ENCODE results near the gene IFITM10.
A peak's percentile ranks its signal among the peaks of the same experiment; 100 is the strongest.

The IFITM10 gene

GRCh38 chr11:1779034-1779805, 28.8 kb upstream of the IFITM10 start:
- no peak for DNase-seq (ENCODE audit: low read depth)
- no peak for TF ChIP-seq POLR2A (IDR thresholded peaks at IDR 0.05; ENCODE audit: extremely low read depth, insufficient read length)
- TF ChIP-seq MAX (IDR thresholded peaks at IDR 0.05; ENCODE audit: low read depth, low read length): no peak
- no peak for TF ChIP-seq CTCF (IDR thresholded peaks at IDR 0.05; ENCODE audit: low read depth, low read length)
- no peak for TF ChIP-seq MYC (IDR thresholded peaks at IDR 0.05; ENCODE audit: low read depth, low read length)
- no peak overlapping the region for H3K4me3 ChIP-seq (ENCODE audit: low read depth, low read length)

GRCh38 chr11:1778141-1778911, 27.9 kb upstream of the IFITM10 start:
- no peak overlapping the region for H3K4me3 ChIP-seq (ENCODE audit: low read depth, low read length)

GRCh38 chr11:1777737-1778136, 27.3 kb upstream of the IFITM10 start:
- peak; percentile 83 for DNase-seq (ENCODE audit: low read depth)
- no peak overlapping the region for H3K4me3 ChIP-seq (ENCODE audit: low read depth, low read length)
- TF ChIP-seq CTCF (IDR thresholded peaks at IDR 0.05; ENCODE audit: low read depth, low read length): no peak
- TF ChIP-seq POLR2A (IDR thresholded peaks at IDR 0.05; ENCODE audit: extremely low read depth, insufficient read length): no peak
- TF ChIP-seq MYC (IDR thresholded peaks at IDR 0.05; ENCODE audit: low read depth, low read length): no peak; the same call in 1 of the 2 replicates
- TF ChIP-seq MAX (IDR thresholded peaks at IDR 0.05; ENCODE audit: low read depth, low read length): no peak

More at GRCh38 chr11:1778141-1778911, 27.9 kb upstream of the IFITM10 start:
- no peak for TF ChIP-seq CTCF (IDR thresholded peaks at IDR 0.05; ENCODE audit: low read depth, low read length)
- TF ChIP-seq MAX (IDR thresholded peaks at IDR 0.05; ENCODE audit: low read depth, low read length): no peak; the same call in 1 of the 2 replicates
- no peak for TF ChIP-seq POLR2A (IDR thresholded peaks at IDR 0.05; ENCODE audit: extremely low read depth, insufficient read length)
- TF ChIP-seq MYC (IDR thresholded peaks at IDR 0.05; ENCODE audit: low read depth, low read length): no peak
- DNase-seq (ENCODE audit: low read depth): peak; percentile 58

GRCh38 chr11:1776944-1777715, 26.7 kb upstream of the IFITM10 start:
- TF ChIP-seq MAX (IDR thresholded peaks at IDR 0.05; ENCODE audit: low read depth, low read length) (no peak), POLR2A (IDR thresholded peaks at IDR 0.05; ENCODE audit: extremely low read depth, insufficient read length) (no peak), MYC (IDR thresholded peaks at IDR 0.05; ENCODE audit: low read depth, low read length) (no peak), CTCF (IDR thresholded peaks at IDR 0.05; ENCODE audit: low read depth, low read length) (no peak)
- H3K4me3 ChIP-seq (ENCODE audit: low read depth, low read length): no peak overlapping the region
- DNase-seq (ENCODE audit: low read depth): no peak

GRCh38 chr11:1776331-1776851, 26.0 kb upstream of the IFITM10 start:
- no peak for DNase-seq (ENCODE audit: low read depth)
- TF ChIP-seq MYC (IDR thresholded peaks at IDR 0.05; ENCODE audit: low read depth, low read length) (no peak), CTCF (IDR thresholded peaks at IDR 0.05; ENCODE audit: low read depth, low read length) (no peak), MAX (IDR thresholded peaks at IDR 0.05; ENCODE audit: low read depth, low read length) (no peak), POLR2A (IDR thresholded peaks at IDR 0.05; ENCODE audit: extremely low read depth, insufficient read length) (no peak)
- H3K4me3 ChIP-seq (ENCODE audit: low read depth, low read length): no peak overlapping the region

Data from NB4 (cell line).